Upper lobe of left lung (tissue), 4 donors: ENCODE data around the gene GLDN.

ENCODE experiments used
- CTCF ChIP-seq, 6 experiments: fragments of 450-650 bp in 4 of 6; fragments of 200-600 bp in 2 of 6; sonication (generic) in 2 of 6; IDR thresholded peaks; one replicate each; pipeline ENCODE4 v1.5.1; 2016 to 2019; ENCODE audit warnings: antibody characterized with exemption in 6 of 6
- EP300 ChIP-seq, 4 donors: sonication (generic); formaldehyde crosslinking; IDR thresholded peaks; one replicate each; pipeline ENCODE4 v1.5.1; 2017; ENCODE audit warnings: antibody characterized with exemption in 4 of 4, control low read depth in 2 of 4
- POLR2A ChIP-seq, 4 donors: fragments of 450-650 bp; IDR thresholded peaks; one replicate each; pipeline ENCODE4 v1.5.1; 2016 to 2017; ENCODE audit warnings: antibody characterized with exemption in 4 of 4, mild to moderate bottlenecking in 2 of 4

GRCh38 chr15:51388726-51389125, 47.3 kb downstream of the GLDN start:
- TF ChIP-seq CTCF (IDR thresholded peaks at IDR 0.05) (no peak), POLR2A (IDR thresholded peaks at IDR 0.05) (no peak), EP300 (IDR thresholded peaks at IDR 0.05) (no peak)
